HCT116 (cell line): ENCODE data around the gene SZT2.

ENCODE experiments used
- EGR1 ChIP-seq: IDR thresholded peaks from 2 replicates; pipeline ENCODE4 v1.6.1; 2012; ENCODE audit warnings: low read depth
- EZH2 ChIP-seq: fragments of 200-600 bp; sonication (generic); IDR thresholded peaks from 2 replicates; pipeline ENCODE4 v1.6.1; 2017; ENCODE audit warnings: antibody characterized with exemption, mixed run types
- EZH2phosphoT487 ChIP-seq: fragments of 200-600 bp; IDR thresholded peaks from 2 replicates; pipeline ENCODE4 v1.6.1; 2018; ENCODE audit warnings: antibody characterized with exemption, borderline replicate concordance
- JUND ChIP-seq: IDR thresholded peaks from 2 replicates; pipeline ENCODE4 v1.6.1; 2012
- POLR2A ChIP-seq: IDR thresholded peaks from 2 replicates; pipeline ENCODE4 v1.7.0; 2011; ENCODE audit warnings: borderline replicate concordance; ENCODE audit not compliant: insufficient read depth, insufficient read length; ENCODE audit errors: extremely low read depth
- RAD21 ChIP-seq: IDR thresholded peaks from 2 replicates; pipeline ENCODE4 v1.6.1; 2012; ENCODE audit warnings: low read depth, mild to moderate bottlenecking
- SP1 ChIP-seq: IDR thresholded peaks from 2 replicates; pipeline ENCODE4 v1.6.1; 2012; ENCODE audit warnings: low read depth
- SRF ChIP-seq: IDR thresholded peaks from 2 replicates; pipeline ENCODE4 v1.6.1; 2012; ENCODE audit warnings: low read depth
- YY1 ChIP-seq: IDR thresholded peaks from 2 replicates; pipeline ENCODE4 v1.6.1; 2011; ENCODE audit warnings: low read length, low read depth, moderate library complexity, mild to moderate bottlenecking; ENCODE audit not compliant: insufficient replicate concordance; ENCODE audit errors: extremely low read depth
- TF ChIP-seq, protein P1 (sequence below): IDR thresholded peaks from 2 replicates; pipeline ENCODE4 v1.6.1; 2012
- TF ChIP-seq, protein P2 (sequence below): IDR thresholded peaks from 2 replicates; pipeline ENCODE4 v1.6.1; 2012
- TF ChIP-seq, protein P3 (sequence below), 3 experiments: fragments of 200-600 bp in 1 of 3; sonication (generic) in 1 of 3; IDR thresholded peaks in 2 of 3; conservative IDR thresholded peaks in 1 of 3; 2 replicates each; pipeline ENCODE4 v1.5.1; 2012 to 2017; ENCODE audit warnings: low read depth in 2 of 3, low read length in 2 of 3, antibody characterized with exemption in 1 of 3, borderline replicate concordance in 1 of 3, control low read depth in 1 of 3, mild to moderate bottlenecking in 1 of 3, mixed read lengths in 1 of 3, mixed run types in 1 of 3, moderate library complexity in 1 of 3; ENCODE audit not compliant: insufficient read depth in 1 of 3

DNA sequence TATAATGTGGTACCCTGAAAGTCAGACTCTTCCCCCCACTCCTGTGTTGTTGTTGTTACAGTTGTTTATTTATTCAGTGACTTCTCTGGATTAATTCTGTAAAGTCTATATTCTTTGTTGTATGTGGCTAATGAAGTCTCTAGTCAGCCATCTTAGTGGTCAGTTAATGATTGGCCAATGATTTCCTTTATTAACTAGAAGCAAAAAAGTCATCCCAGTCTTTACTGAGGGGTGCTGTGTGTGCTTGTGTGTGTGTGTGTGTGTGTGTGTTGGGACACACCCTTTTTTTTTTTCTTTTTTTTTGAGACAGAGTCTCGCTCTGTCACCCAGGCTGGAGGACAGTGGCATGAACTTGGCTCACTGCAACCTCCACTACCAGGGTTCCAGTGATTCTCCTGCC lies 101.4 kb downstream of the SZT2 start:
- no peak for TF ChIP-seq RAD21
- TF ChIP-seq EZH2: no peak
- no peak for TF ChIP-seq JUND
- TF ChIP-seq, protein P1, sequence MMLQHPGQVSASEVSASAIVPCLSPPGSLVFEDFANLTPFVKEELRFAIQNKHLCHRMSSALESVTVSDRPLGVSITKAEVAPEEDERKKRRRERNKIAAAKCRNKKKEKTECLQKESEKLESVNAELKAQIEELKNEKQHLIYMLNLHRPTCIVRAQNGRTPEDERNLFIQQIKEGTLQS: no peak
- TF ChIP-seq, protein P2, sequence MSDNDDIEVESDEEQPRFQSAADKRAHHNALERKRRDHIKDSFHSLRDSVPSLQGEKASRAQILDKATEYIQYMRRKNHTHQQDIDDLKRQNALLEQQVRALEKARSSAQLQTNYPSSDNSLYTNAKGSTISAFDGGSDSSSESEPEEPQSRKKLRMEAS: no peak
- TF ChIP-seq, protein P3, sequence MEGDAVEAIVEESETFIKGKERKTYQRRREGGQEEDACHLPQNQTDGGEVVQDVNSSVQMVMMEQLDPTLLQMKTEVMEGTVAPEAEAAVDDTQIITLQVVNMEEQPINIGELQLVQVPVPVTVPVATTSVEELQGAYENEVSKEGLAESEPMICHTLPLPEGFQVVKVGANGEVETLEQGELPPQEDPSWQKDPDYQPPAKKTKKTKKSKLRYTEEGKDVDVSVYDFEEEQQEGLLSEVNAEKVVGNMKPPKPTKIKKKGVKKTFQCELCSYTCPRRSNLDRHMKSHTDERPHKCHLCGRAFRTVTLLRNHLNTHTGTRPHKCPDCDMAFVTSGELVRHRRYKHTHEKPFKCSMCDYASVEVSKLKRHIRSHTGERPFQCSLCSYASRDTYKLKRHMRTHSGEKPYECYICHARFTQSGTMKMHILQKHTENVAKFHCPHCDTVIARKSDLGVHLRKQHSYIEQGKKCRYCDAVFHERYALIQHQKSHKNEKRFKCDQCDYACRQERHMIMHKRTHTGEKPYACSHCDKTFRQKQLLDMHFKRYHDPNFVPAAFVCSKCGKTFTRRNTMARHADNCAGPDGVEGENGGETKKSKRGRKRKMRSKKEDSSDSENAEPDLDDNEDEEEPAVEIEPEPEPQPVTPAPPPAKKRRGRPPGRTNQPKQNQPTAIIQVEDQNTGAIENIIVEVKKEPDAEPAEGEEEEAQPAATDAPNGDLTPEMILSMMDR (IDR thresholded peaks at IDR 0.05 in 2 of 3, conservative IDR thresholded peaks at IDR 0.05 in 1 of 3; ENCODE audit: borderline replicate concordance in 1 of 3, insufficient read depth in 1 of 3, low read depth in 2 of 3, low read length in 2 of 3): no peak
- TF ChIP-seq EGR1: no peak
- no peak for TF ChIP-seq SRF
- no peak for TF ChIP-seq YY1
- no peak for TF ChIP-seq SP1
- TF ChIP-seq EZH2phosphoT487: no peak
- TF ChIP-seq POLR2A: no peak
